ENCODE measurements around the gene NDRG3. TPM values are rescaled to one million over a fixed set of nuclear protein-coding genes. Genes with fewer than 3 reads are reported as not detected.
A peak's percentile ranks its signal among the peaks of the same experiment; 100 is the strongest.

The NDRG3 gene
- total and polyA plus RNA-seq, 4 donors, result 3.1 to 6.3 (median 4.5) TPM

DNA sequence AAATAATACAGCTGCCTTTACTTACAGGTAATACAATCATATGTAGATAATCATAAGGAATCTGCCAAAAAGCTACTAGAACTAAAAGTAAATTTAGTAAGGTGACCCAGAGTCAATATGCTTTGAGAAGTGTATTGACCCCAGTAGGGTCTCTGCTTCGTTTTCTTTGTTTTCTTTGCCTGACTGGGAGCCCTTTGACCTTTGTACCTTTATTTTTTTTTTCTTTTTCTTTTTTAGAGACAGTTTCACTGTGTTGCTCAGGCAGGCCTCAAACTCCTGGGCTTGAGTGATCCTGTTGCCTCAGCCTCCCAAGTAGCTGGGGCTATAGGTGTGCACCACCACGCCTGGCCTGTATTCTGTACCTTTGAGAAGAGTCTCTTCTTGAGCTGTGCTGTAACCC lies 122.4 kb downstream of the NDRG3 start:
- 61% methylated on average over 2 of the region's 2 CpGs for WGBS
- no peak for DNase-seq (ENCODE audit: low spot score)
- H3K9me3 ChIP-seq (ENCODE audit: control insufficient read depth in 4 of 4, low read length in 3 of 4), result no peaks in the 10 kb centered on the region
- H3K27me3 ChIP-seq (ENCODE audit: control insufficient read depth in 4 of 4, insufficient read depth in 4 of 4, low read length in 3 of 4), result no peaks in the 10 kb centered on the region
- H3K4me3 ChIP-seq (ENCODE audit: low read depth in 1 of 3, low read length in 3 of 3), result no peak overlapping the region
- no peak overlapping the region for H3K27ac ChIP-seq (ENCODE audit: low read depth in 1 of 2, low read length in 2 of 2)
- H3K9ac ChIP-seq (ENCODE audit: low read depth in 1 of 2, low read length in 2 of 2), result no peak overlapping the region
- no peaks in the 10 kb centered on the region for H3K36me3 ChIP-seq (ENCODE audit: control insufficient read depth in 4 of 4, insufficient read depth in 3 of 4, low read depth in 1 of 4, low read length in 3 of 4)
- TF ChIP-seq HNF4A (conservative IDR thresholded peaks at IDR 0.05) (peak; percentile 10 to 41), RAD21 (IDR thresholded peaks at IDR 0.05) (no peak)
- H3K4me1 ChIP-seq (ENCODE audit: control insufficient read depth in 4 of 4, insufficient read depth in 4 of 4, low read length in 3 of 4), result peaks cover 0 to 4% (median 1%) of the 10 kb centered on the region in 4 donors

- H3K4me1 ChIP-seq (ENCODE audit: control insufficient read depth in 4 of 4, insufficient read depth in 4 of 4, low read length in 3 of 4), result peaks cover 0 to 4% (median 1%) of the 10 kb centered on the region in 4 donors
- no peak overlapping the region for H3K27ac ChIP-seq (ENCODE audit: low read depth in 1 of 2, low read length in 2 of 2)
- WGBS, result 98% methylated on average over 5 of the region's 5 CpGs
- DNase-seq (ENCODE audit: low spot score), result no peak
- no peaks in the 10 kb centered on the region for H3K27me3 ChIP-seq (ENCODE audit: control insufficient read depth in 4 of 4, insufficient read depth in 4 of 4, low read length in 3 of 4)
- H3K36me3 ChIP-seq (ENCODE audit: control insufficient read depth in 4 of 4, insufficient read depth in 3 of 4, low read depth in 1 of 4, low read length in 3 of 4), result no peaks in the 10 kb centered on the region
- no peak overlapping the region for H3K9ac ChIP-seq (ENCODE audit: low read depth in 1 of 2, low read length in 2 of 2)
- H3K4me3 ChIP-seq (ENCODE audit: low read depth in 1 of 3, low read length in 3 of 3), result no peak overlapping the region
- H3K9me3 ChIP-seq (ENCODE audit: control insufficient read depth in 4 of 4, low read length in 3 of 4), result no peaks in the 10 kb centered on the region
- TF ChIP-seq, protein P1, sequence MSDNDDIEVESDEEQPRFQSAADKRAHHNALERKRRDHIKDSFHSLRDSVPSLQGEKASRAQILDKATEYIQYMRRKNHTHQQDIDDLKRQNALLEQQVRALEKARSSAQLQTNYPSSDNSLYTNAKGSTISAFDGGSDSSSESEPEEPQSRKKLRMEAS (IDR thresholded peaks at IDR 0.05), result no peak
- TF ChIP-seq JUND (IDR thresholded peaks at IDR 0.05) (no peak), RXRA (IDR thresholded peaks at IDR 0.05) (no peak), GABPA (IDR thresholded peaks at IDR 0.05 in 1 of 2, conservative IDR thresholded peaks at IDR 0.05 in 1 of 2) (no peak), NR2F2 (IDR thresholded peaks at IDR 0.05) (no peak), REST (IDR thresholded peaks at IDR 0.05) (no peak), YY1 (IDR thresholded peaks at IDR 0.05) (no peak), HNF4A (conservative IDR thresholded peaks at IDR 0.05) (no peak), HNF4G (IDR thresholded peaks at IDR 0.05) (no peak), RAD21 (IDR thresholded peaks at IDR 0.05) (no peak), EGR1 (IDR thresholded peaks at IDR 0.05; ENCODE audit: low read depth in 2 of 2) (no peak), FOXA1 (IDR thresholded peaks at IDR 0.05) (no peak)
- TF ChIP-seq, protein P2, sequence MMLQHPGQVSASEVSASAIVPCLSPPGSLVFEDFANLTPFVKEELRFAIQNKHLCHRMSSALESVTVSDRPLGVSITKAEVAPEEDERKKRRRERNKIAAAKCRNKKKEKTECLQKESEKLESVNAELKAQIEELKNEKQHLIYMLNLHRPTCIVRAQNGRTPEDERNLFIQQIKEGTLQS (IDR thresholded peaks at IDR 0.05), result no peak
These were observed 125.0 kb downstream of the NDRG3 start for GRCh38 chr20:36620917-36621316.

- Histone ChIP-seq H3K9ac (ENCODE audit: low read depth in 1 of 2, low read length in 2 of 2) (no peak overlapping the region), H3K9me3 (ENCODE audit: control insufficient read depth in 4 of 4, low read length in 3 of 4) (no peaks in the 10 kb centered on the region), H3K4me1 (ENCODE audit: control insufficient read depth in 4 of 4, insufficient read depth in 4 of 4, low read length in 3 of 4) (no peaks in the 10 kb centered on the region), H3K27me3 (ENCODE audit: control insufficient read depth in 4 of 4, insufficient read depth in 4 of 4, low read length in 3 of 4) (no peaks in the 10 kb centered on the region), H3K36me3 (ENCODE audit: control insufficient read depth in 4 of 4, insufficient read depth in 3 of 4, low read depth in 1 of 4, low read length in 3 of 4) (peaks cover 16 to 42% (median 30%) of the 10 kb centered on the region in 4 donors), H3K27ac (ENCODE audit: low read depth in 1 of 2, low read length in 2 of 2) (no peak overlapping the region), H3K4me3 (ENCODE audit: low read depth in 1 of 3, low read length in 3 of 3) (no peak overlapping the region)
- no peak for DNase-seq (ENCODE audit: low spot score)
- 93% methylated on average over 14 of the region's 14 CpGs for WGBS
- no peak for TF ChIP-seq ZBTB33 (IDR thresholded peaks at IDR 0.05)
- TF ChIP-seq, protein P3, sequence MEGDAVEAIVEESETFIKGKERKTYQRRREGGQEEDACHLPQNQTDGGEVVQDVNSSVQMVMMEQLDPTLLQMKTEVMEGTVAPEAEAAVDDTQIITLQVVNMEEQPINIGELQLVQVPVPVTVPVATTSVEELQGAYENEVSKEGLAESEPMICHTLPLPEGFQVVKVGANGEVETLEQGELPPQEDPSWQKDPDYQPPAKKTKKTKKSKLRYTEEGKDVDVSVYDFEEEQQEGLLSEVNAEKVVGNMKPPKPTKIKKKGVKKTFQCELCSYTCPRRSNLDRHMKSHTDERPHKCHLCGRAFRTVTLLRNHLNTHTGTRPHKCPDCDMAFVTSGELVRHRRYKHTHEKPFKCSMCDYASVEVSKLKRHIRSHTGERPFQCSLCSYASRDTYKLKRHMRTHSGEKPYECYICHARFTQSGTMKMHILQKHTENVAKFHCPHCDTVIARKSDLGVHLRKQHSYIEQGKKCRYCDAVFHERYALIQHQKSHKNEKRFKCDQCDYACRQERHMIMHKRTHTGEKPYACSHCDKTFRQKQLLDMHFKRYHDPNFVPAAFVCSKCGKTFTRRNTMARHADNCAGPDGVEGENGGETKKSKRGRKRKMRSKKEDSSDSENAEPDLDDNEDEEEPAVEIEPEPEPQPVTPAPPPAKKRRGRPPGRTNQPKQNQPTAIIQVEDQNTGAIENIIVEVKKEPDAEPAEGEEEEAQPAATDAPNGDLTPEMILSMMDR (IDR thresholded peaks at IDR 0.05; ENCODE audit: low read depth, low read length, missing input control), result no peak
- TF ChIP-seq TAF1 (conservative IDR thresholded peaks at IDR 0.05), result no peak
- TF ChIP-seq JUND (IDR thresholded peaks at IDR 0.05), result no peak
- no peak for TF ChIP-seq YY1 (IDR thresholded peaks at IDR 0.05)
- TF ChIP-seq, protein P1 (IDR thresholded peaks at IDR 0.05), result no peak
- TF ChIP-seq NR2F2 (IDR thresholded peaks at IDR 0.05), result no peak
- no peak for TF ChIP-seq HNF4A (conservative IDR thresholded peaks at IDR 0.05)
These were observed 130.9 kb downstream of the NDRG3 start for GRCh38 chr20:36614781-36615557.

Measured in liver (tissue), 9 donors.